Naive B cell (primary cell): ENCODE data around the gene RCN1. TPM values are rescaled to one million over a fixed set of nuclear protein-coding genes. Genes with fewer than 3 reads are reported as not detected.

Experiments used
- ATAC-seq, 2 donors: fragments of 150-1000 bp; cut with Tn5 transposase; 2 replicates each; pipeline ENCODE4 v1.10.0; 2021; ENCODE audit warnings: low read depth in 2 of 2, mild to moderate bottlenecking in 2 of 2, moderate library complexity in 2 of 2
- DNase-seq: peaks from one replicate; pipeline ENCODE4 v3.0.0; 2022
- H3K27ac Mint-ChIP-seq, 6 donors: one replicate each; pipeline ENCODE4 v1.8.0; 2020 to 2022; ENCODE audit warnings: mild to moderate bottlenecking in 6 of 6, mixed read lengths in 6 of 6, moderate library complexity in 5 of 6, inconsistent platforms in 2 of 6
- H3K27me3 Mint-ChIP-seq, 3 donors: one replicate each; pipeline ENCODE4 v1.8.0; 2021 to 2022; ENCODE audit warnings: mixed read lengths in 3 of 3, mild to moderate bottlenecking in 1 of 3
- H3K36me3 Mint-ChIP-seq, 2 donors: one replicate each; pipeline ENCODE4 v1.8.0; 2020 to 2022; ENCODE audit warnings: mixed read lengths in 2 of 2, inconsistent platforms in 1 of 2, mild to moderate bottlenecking in 1 of 2
- H3K4me1 Mint-ChIP-seq, 3 donors: one replicate each; pipeline ENCODE4 v1.8.0; 2020 to 2022; ENCODE audit warnings: mixed read lengths in 3 of 3, inconsistent platforms in 1 of 3, mild to moderate bottlenecking in 1 of 3, moderate library complexity in 1 of 3
- H3K4me3 Mint-ChIP-seq, 8 donors: one replicate each; pipeline ENCODE4 v1.8.0; 2020 to 2022; ENCODE audit warnings: mild to moderate bottlenecking in 8 of 8, mixed read lengths in 8 of 8, moderate library complexity in 8 of 8, inconsistent platforms in 2 of 8
- H3K9me3 Mint-ChIP-seq, 7 donors: one replicate each; pipeline ENCODE4 v1.8.0; 2020 to 2022; ENCODE audit warnings: mixed read lengths in 7 of 7, mild to moderate bottlenecking in 5 of 7, inconsistent platforms in 2 of 7, moderate library complexity in 1 of 7
- polyA plus RNA-seq, 6 donors: library from polyadenylated mRNA; unstranded; fragments of 300-500 nt; fragmentation: Illumina TruSeq; gene quantifications; one replicate each; pipeline ENCODE4 v1.2.3, GENCODE V29; 2021; ENCODE audit warnings: low read depth in 6 of 6

Gene RCN1
- polyA plus RNA-seq, 6 donors from 2014 or later: 0.57 to 6.1 (median 5.6) TPM

- H3K27ac Mint-ChIP-seq: no peak overlapping the region
- H3K27me3 Mint-ChIP-seq: peaks cover 32 to 35% (median 34%) of the 10 kb centered on the region in 3 donors
- H3K4me1 Mint-ChIP-seq: no peaks in the 10 kb centered on the region
- no peak for ATAC-seq
- no peak for DNase-seq
- no peak overlapping the region for H3K4me3 Mint-ChIP-seq
- H3K9me3 Mint-ChIP-seq: peaks cover 0 to 12% (median 0%) of the 10 kb centered on the region in 7 donors
- no peaks in the 10 kb centered on the region for H3K36me3 Mint-ChIP-seq
These were observed 63.4 kb downstream of the RCN1 start for GRCh38 chr11:32154275-32154674.
